ENCODE data around the gene NRBP1.
A peak's percentile ranks its signal among the peaks of the same experiment; 100 is the strongest.
"Not testable (repeated sequence)": the region's sequence is repeated elsewhere in the genome, so short reads cannot be mapped to it uniquely, and the experiment has no call there.

NRBP1 gene

GRCh38 chr2:27422958-27423357, 5.5 kb upstream of the NRBP1 start:
- no peak for DNase-seq

GRCh38 chr2:27425039-27425438, 3.4 kb upstream of the NRBP1 start:
- DNase-seq: not testable (repeated sequence)

- DNase-seq: no peak
Measured at GRCh38 chr2:27427863-27428212, 593 bp upstream of the NRBP1 start.

- DNase-seq: peak; percentile 87
Measured at GRCh38 chr2:27428978-27429541, 629 bp downstream of the NRBP1 start.

GRCh38 chr2:27431395-27431794, 3.0 kb downstream of the NRBP1 start:
- peak; percentile 46 for DNase-seq

- DNase-seq: no peak
Measured at GRCh38 chr2:27435628-27436027, 7.2 kb downstream of the NRBP1 start.

GRCh38 chr2:27441226-27441926, 12.9 kb downstream of the NRBP1 start:
- no peak for DNase-seq

GRCh38 chr2:27441958-27442919, 13.8 kb downstream of the NRBP1 start, which contains the start of gene KRTCAP3:
Gene KRTCAP3 (plus strand): TSS chr2:27442381. CDS start chr2:27442413, 32 bp downstream.
- DNase-seq: peak; percentile 34

- DNase-seq: no peak
Measured at GRCh38 chr2:27442920-27443282, 14.5 kb downstream of the NRBP1 start.

- no peak for DNase-seq
Measured at GRCh38 chr2:27445155-27445554, 16.7 kb downstream of the NRBP1 start.

- no peak for DNase-seq
Measured at GRCh38 chr2:27445615-27446014, 17.2 kb downstream of the NRBP1 start.

GRCh38 chr2:27446057-27446456, 17.6 kb downstream of the NRBP1 start:
- DNase-seq: peak; percentile 14

- no peak for DNase-seq
Measured at GRCh38 chr2:27448381-27448780, 19.9 kb downstream of the NRBP1 start.

- no peak for DNase-seq
Measured at GRCh38 chr2:27451095-27451494, 22.7 kb downstream of the NRBP1 start.

- no peak for DNase-seq
Measured at GRCh38 chr2:27453968-27454367, 25.5 kb downstream of the NRBP1 start.

- no peak for DNase-seq
Measured at GRCh38 chr2:27461118-27461517, 32.7 kb downstream of the NRBP1 start.

GRCh38 chr2:27464443-27464842, 36.0 kb downstream of the NRBP1 start:
- no peak for DNase-seq

GRCh38 chr2:27471961-27472360, 43.5 kb downstream of the NRBP1 start:
- DNase-seq: no peak

GRCh38 chr2:27485496-27485895, 57.1 kb downstream of the NRBP1 start:
- no peak for DNase-seq

GRCh38 chr2:27489118-27489497, 60.7 kb downstream of the NRBP1 start:
- no peak for DNase-seq

- peak; percentile 100 for DNase-seq
Measured at GRCh38 chr2:27489498-27490397, 61.3 kb downstream of the NRBP1 start, which contains the start of gene IFT172. Gene IFT172 (minus strand): TSS chr2:27489743. CDS start chr2:27489653, 90 bp downstream.

Data from stimulated activated CD4-positive, alpha-beta T cell treated with anti-CD3 and anti-CD28 coated beads, Interleukin-15, amount 100 ng/mL, for 24 hours (primary cell).